WTC11 (cell line): ENCODE data around the gene SERPINF2. TPM values are rescaled to one million over a fixed set of nuclear protein-coding genes. Genes with fewer than 3 reads are reported as not detected.

Experiments used
- ATAC-seq: fragments of 200-7000 bp; cut with Tn5 transposase; 2 replicates; pipeline ENCODE4 v1.10.0; 2021; ENCODE audit warnings: mild to moderate bottlenecking, moderate library complexity
- CTCF ChIA-PET: fragments of 300-600 bp; sonication (Branson Sonifier 250); formaldehyde crosslinking; loops from one replicate; lab custom pipeline; 2021; ENCODE audit warnings: antibody characterized with exemption; lab: Charles Lee
- POLR2A ChIA-PET: fragments of 350-600 bp; sonication (Branson Sonifier 250); formaldehyde crosslinking; loops from one replicate; lab custom pipeline; 2021; ENCODE audit warnings: antibody characterized with exemption; lab: Charles Lee
- DNase-seq: peaks from one replicate; pipeline ENCODE4 v3.0.0; 2021; ENCODE audit warnings: low spot score
- H3K27ac Mint-ChIP-seq: 2 replicates; pipeline ENCODE4 v1.8.0; 2021; ENCODE audit warnings: mixed read lengths
- H3K27me3 Mint-ChIP-seq: 2 replicates; pipeline ENCODE4 v1.8.0; 2021; ENCODE audit warnings: low read depth, mild to moderate bottlenecking, moderate library complexity, mixed read lengths
- H3K36me3 Mint-ChIP-seq: 2 replicates; pipeline ENCODE4 v1.8.0; 2021; ENCODE audit warnings: mixed read lengths
- H3K4me1 Mint-ChIP-seq: 2 replicates; pipeline ENCODE4 v1.8.0; 2022; ENCODE audit warnings: mixed read lengths
- H3K4me3 Mint-ChIP-seq: 2 replicates; pipeline ENCODE4 v1.8.0; 2021; ENCODE audit warnings: mild to moderate bottlenecking, moderate library complexity, mixed read lengths
- H3K9me3 Mint-ChIP-seq: 2 replicates; pipeline ENCODE4 v1.8.0; 2021; ENCODE audit warnings: mixed read lengths
- ATF2 ChIP-seq: sonication (generic); formaldehyde crosslinking; IDR thresholded peaks from 2 replicates; pipeline ENCODE4 v1.8.1; 2022; ENCODE audit warnings: low read depth, missing genetic modification reagents, borderline replicate concordance
- CREB1 ChIP-seq: sonication (generic); formaldehyde crosslinking; IDR thresholded peaks from 2 replicates; pipeline ENCODE4 v1.8.0; 2023; ENCODE audit warnings: mild to moderate bottlenecking, missing genetic modification reagents
- CTCF ChIP-seq: fragments of 200-600 bp; IDR thresholded peaks from 2 replicates; pipeline ENCODE4 v1.8.0; 2022; ENCODE audit warnings: antibody characterized with exemption
- E2F4 ChIP-seq: sonication (generic); formaldehyde crosslinking; IDR thresholded peaks from 2 replicates; pipeline ENCODE4 v1.8.1; 2022; ENCODE audit warnings: low read depth, mild to moderate bottlenecking, moderate library complexity, missing genetic modification reagents, borderline replicate concordance
- ELF4 ChIP-seq: sonication (generic); formaldehyde crosslinking; IDR thresholded peaks from 2 replicates; pipeline ENCODE4 v1.8.1; 2022; ENCODE audit warnings: low read depth, mild to moderate bottlenecking, moderate library complexity, missing genetic modification reagents
- ERG ChIP-seq: fragments of 250-450 bp; sonication (Bioruptor Pico); IDR thresholded peaks from 2 replicates; pipeline ENCODE4 v1.8.0; 2021; ENCODE audit warnings: mild to moderate bottlenecking
- ESRRA ChIP-seq: sonication (generic); formaldehyde crosslinking; IDR thresholded peaks from 2 replicates; pipeline ENCODE4 v1.8.1; 2022; ENCODE audit warnings: mild to moderate bottlenecking, missing genetic modification reagents, borderline replicate concordance
- GABPB1 ChIP-seq: sonication (generic); formaldehyde crosslinking; IDR thresholded peaks from 2 replicates; pipeline ENCODE4 v1.8.1; 2023; ENCODE audit warnings: mild to moderate bottlenecking, missing genetic modification reagents
- GRHL2 ChIP-seq: fragments of 250-450 bp; sonication (Bioruptor Pico); IDR thresholded peaks from 2 replicates; pipeline ENCODE4 v1.8.0; 2022; ENCODE audit warnings: mild to moderate bottlenecking, moderate library complexity; ENCODE audit not compliant: insufficient replicate concordance, severe bottlenecking
- IRF2 ChIP-seq: sonication (generic); formaldehyde crosslinking; IDR thresholded peaks from 2 replicates; pipeline ENCODE4 v1.8.0; 2022; ENCODE audit warnings: low read depth, missing genetic modification reagents, borderline replicate concordance
- MYBL2 ChIP-seq: sonication (generic); formaldehyde crosslinking; IDR thresholded peaks from 2 replicates; pipeline ENCODE4 v1.8.1; 2023; ENCODE audit warnings: mild to moderate bottlenecking, moderate library complexity, missing genetic modification reagents
- NR2C2 ChIP-seq: sonication (generic); formaldehyde crosslinking; IDR thresholded peaks from 2 replicates; pipeline ENCODE4 v1.8.0; 2022; ENCODE audit warnings: mild to moderate bottlenecking, missing genetic modification reagents
- PREB ChIP-seq: sonication (generic); formaldehyde crosslinking; IDR thresholded peaks from 2 replicates; pipeline ENCODE4 v1.8.1; 2022; ENCODE audit warnings: mild to moderate bottlenecking, missing genetic modification reagents, moderate library complexity, borderline replicate concordance
- STAT6 ChIP-seq: sonication (generic); formaldehyde crosslinking; conservative IDR thresholded peaks from 2 replicates; pipeline ENCODE4 v1.8.1; 2023; ENCODE audit warnings: mild to moderate bottlenecking, low read depth, missing genetic modification reagents, moderate library complexity
- TCF7 ChIP-seq: sonication (generic); formaldehyde crosslinking; IDR thresholded peaks from 2 replicates; pipeline ENCODE4 v1.8.0; 2022; ENCODE audit warnings: mild to moderate bottlenecking, low read depth, missing genetic modification reagents, moderate library complexity
- TP53 ChIP-seq: sonication (generic); formaldehyde crosslinking; IDR thresholded peaks from 2 replicates; pipeline ENCODE4 v1.8.1; 2023; ENCODE audit warnings: mild to moderate bottlenecking, missing genetic modification reagents
- ZMAT4 ChIP-seq: fragments of 250-450 bp; sonication (Bioruptor Pico); IDR thresholded peaks from 2 replicates; pipeline ENCODE4 v1.9.0; 2021; ENCODE audit warnings: mild to moderate bottlenecking
- ZNF121 ChIP-seq: sonication (generic); formaldehyde crosslinking; IDR thresholded peaks from 2 replicates; pipeline ENCODE4 v1.8.0; 2023; ENCODE audit warnings: missing genetic modification reagents
- ZNF532 ChIP-seq: fragments of 250-450 bp; sonication (Bioruptor Pico); IDR thresholded peaks from 2 replicates; pipeline ENCODE4 v1.9.0; 2021; ENCODE audit warnings: mild to moderate bottlenecking, borderline replicate concordance
- ZSCAN18 ChIP-seq: fragments of 250-450 bp; sonication (Bioruptor Pico); IDR thresholded peaks from 2 replicates; pipeline ENCODE4 v2.1.2; 2022; ENCODE audit warnings: mild to moderate bottlenecking, moderate library complexity
- total RNA-seq: library from RNA; stranded (reverse); gene quantifications from 3 replicates; pipeline ENCODE4 v1.2.3, GENCODE V29; 2021

SERPINF2 gene
- total RNA-seq, 1 experiment from 2014 or later: 1.6 TPM

GRCh38 chr17:1746975-1747543 lies 4.4 kb downstream of the SERPINF2 start:
- Mint-ChIP-seq H3K27ac (no peak overlapping the region), H3K9me3 (no peaks in the 10 kb centered on the region), H3K27me3 (no peaks in the 10 kb centered on the region), H3K4me1 (peaks cover 3% of the 10 kb centered on the region), H3K4me3 (no peak overlapping the region)
- POLR2A ChIA-PET: interaction anchor here (0.5 to 1.7 kb wide), 3 partner anchors 15 to 30 kb away, joined by 3 to 4 read pairs (median 3); no protein-coding TSS in a partner anchor
- no peak for TF ChIP-seq MYBL2
- TF ChIP-seq ZMAT4 (CRISPR knock-in tag): no peak
- no peak for TF ChIP-seq CTCF
- TF ChIP-seq ZNF532 (CRISPR knock-in tag): no peak
- TF ChIP-seq TP53 (CRISPR knock-in tag): no peak
- no peak for TF ChIP-seq STAT6
- no peak for TF ChIP-seq CREB1 (CRISPR knock-in tag)
- no peak for TF ChIP-seq NR2C2 (CRISPR knock-in tag)
- TF ChIP-seq IRF2 (CRISPR knock-in tag): no peak
- no peak for TF ChIP-seq GRHL2
- TF ChIP-seq ZNF121 (CRISPR knock-in tag): no peak
- no peak for TF ChIP-seq ESRRA (CRISPR knock-in tag)
- no peak for TF ChIP-seq TCF7 (CRISPR knock-in tag)
- no peak for TF ChIP-seq ELF4 (CRISPR knock-in tag)
- TF ChIP-seq ZSCAN18 (CRISPR knock-in tag): no peak
- no peak for TF ChIP-seq E2F4 (CRISPR knock-in tag)
- TF ChIP-seq GABPB1 (CRISPR knock-in tag): no peak
- TF ChIP-seq ERG (CRISPR knock-in tag): no peak
- TF ChIP-seq ATF2: no peak
- TF ChIP-seq PREB (CRISPR knock-in tag): no peak
- TF ChIP-seq, all 79 proteins: peak for 0
- ATAC-seq (peak; percentile 76), DNase-seq (no peak)
- H3K36me3 Mint-ChIP-seq: no peaks in the 10 kb centered on the region
- CTCF ChIA-PET: interaction anchor here (0.6 to 1.5 kb wide), 7 partner anchors 9 to 174 kb away, joined by 3 to 6 read pairs (median 5); partner anchors contain the start of gene SERPINF1
